Measurements from ENCODE around the gene CD300LD.
A peak's percentile ranks its signal among the peaks of the same experiment; 100 is the strongest.
"Not testable (repeated sequence)": the region's sequence is repeated elsewhere in the genome, so short reads cannot be mapped to it uniquely, and the experiment has no call there.

The CD300LD gene

GRCh38 chr17:74605361-74605760, 13.3 kb upstream of the CD300LD start:
- no peak for DNase-seq

GRCh38 chr17:74604761-74605160, 12.7 kb upstream of the CD300LD start:
- DNase-seq, result no peak

- no peak for DNase-seq
Measured at GRCh38 chr17:74604200-74604599, 12.1 kb upstream of the CD300LD start.

- DNase-seq, result no peak
Measured at GRCh38 chr17:74603746-74604145, 11.7 kb upstream of the CD300LD start.

GRCh38 chr17:74603037-74603635, 11.1 kb upstream of the CD300LD start:
- DNase-seq, result no peak

- peak; percentile 35 to 43 for DNase-seq
Measured at GRCh38 chr17:74601944-74602572, 10.0 kb upstream of the CD300LD start.

- DNase-seq, result peak in 1 of 2 experiments; percentile 22
Measured at GRCh38 chr17:74599448-74599939, 7.4 kb upstream of the CD300LD start.

GRCh38 chr17:74599023-74599399, 6.9 kb upstream of the CD300LD start:
- DNase-seq, result no peak

- no peak for DNase-seq
Measured at GRCh38 chr17:74598346-74599022, 6.4 kb upstream of the CD300LD start.

GRCh38 chr17:74597069-74597790, 5.1 kb upstream of the CD300LD start:
- no peak for DNase-seq

GRCh38 chr17:74595037-74595750, 3.1 kb upstream of the CD300LD start:
- no peak for DNase-seq

GRCh38 chr17:74591503-74591902, 580 bp downstream of the CD300LD start:
- no peak for DNase-seq

- DNase-seq, result no peak
Measured at GRCh38 chr17:74585711-74586110, 6.4 kb downstream of the CD300LD start.

GRCh38 chr17:74584292-74585060, 7.6 kb downstream of the CD300LD start:
- DNase-seq, result no peak

GRCh38 chr17:74582633-74583032, 9.4 kb downstream of the CD300LD start:
- no peak for DNase-seq

- DNase-seq, result no peak
Measured at GRCh38 chr17:74579900-74580299, 12.2 kb downstream of the CD300LD start.

GRCh38 chr17:74578979-74579378, 13.1 kb downstream of the CD300LD start:
- DNase-seq, result no peak

GRCh38 chr17:74574489-74575142, 17.5 kb downstream of the CD300LD start:
- DNase-seq, result no peak

GRCh38 chr17:74573635-74574034, 18.4 kb downstream of the CD300LD start:
- not testable (repeated sequence) for DNase-seq

- DNase-seq, result no peak
Measured at GRCh38 chr17:74573169-74573568, 18.9 kb downstream of the CD300LD start.

GRCh38 chr17:74571621-74572270, 20.3 kb downstream of the CD300LD start:
- DNase-seq, result no peak
